Retina (tissue), 1 donor: ENCODE results near the gene S100A14.
"Not testable (repeated sequence)": the region's sequence is repeated elsewhere in the genome, so short reads cannot be mapped to it uniquely, and the experiment has no call there.

Source experiments
- DNase-seq: peaks from one replicate; pipeline ENCODE4 v3.0.0-alpha.2; 2016

S100A14 gene

DNA sequence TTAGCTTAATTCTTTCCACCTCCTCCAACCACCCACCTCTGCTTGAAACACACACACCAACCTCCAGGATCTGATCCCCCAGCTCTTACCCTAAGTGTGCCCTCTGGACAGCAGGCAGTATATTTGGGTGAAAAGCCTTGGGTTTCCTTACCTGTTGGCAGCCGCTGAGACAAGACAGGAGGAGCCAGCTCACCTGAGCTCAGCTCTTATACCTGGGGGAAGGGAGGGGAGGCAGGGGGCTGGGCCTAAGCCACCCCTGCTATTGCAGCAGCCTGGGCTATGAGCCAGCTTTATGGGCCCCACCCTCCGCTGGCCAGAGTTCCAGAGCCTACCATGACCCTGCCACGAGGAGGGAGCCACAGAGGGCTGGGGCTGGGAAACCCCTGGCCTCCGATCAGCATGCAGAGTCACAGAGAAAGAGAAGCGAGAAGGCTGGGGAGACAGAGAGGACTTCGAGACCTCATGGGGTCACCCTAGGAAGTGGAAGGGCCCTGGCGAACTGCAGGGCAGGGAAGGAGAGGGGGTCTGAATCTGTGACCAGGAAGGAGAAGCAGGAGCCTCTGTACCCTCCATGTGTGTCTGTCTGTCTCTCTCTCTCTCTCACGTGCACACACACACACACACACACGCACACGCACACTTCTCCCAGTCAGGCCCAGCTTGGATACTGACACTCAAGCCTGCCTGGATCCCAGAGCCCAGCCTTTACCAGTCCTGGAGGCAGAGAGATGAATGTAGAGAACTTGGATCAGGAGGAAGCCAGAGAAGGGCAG lies at the start of gene S100A14:
Gene S100A14, minus strand, starts transcription at position 182 of the 773 bp plus-strand sequence. CDS start 467 bp downstream, outside the sequence.
- no peak for DNase-seq

DNA sequence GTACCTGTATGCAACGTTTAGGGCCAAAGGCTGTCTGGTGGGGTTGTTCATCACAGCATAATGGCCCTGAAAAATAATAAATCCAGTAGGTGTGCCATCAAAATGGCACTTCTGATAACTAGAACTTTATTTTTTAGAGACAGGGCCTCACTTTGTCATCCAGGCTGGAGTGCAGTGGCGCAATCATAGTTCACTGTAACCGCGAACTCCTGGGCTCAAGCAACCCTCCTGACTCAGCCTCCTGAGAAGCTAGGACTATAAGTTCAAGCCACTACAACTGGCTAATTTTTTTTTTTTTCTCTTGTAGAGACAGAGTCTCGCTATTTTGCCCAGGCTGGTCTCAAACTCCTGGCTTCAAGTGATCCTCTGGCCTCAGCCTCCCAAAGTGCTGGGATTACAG lies 47.1 kb upstream of the S100A14 start:
- no peak for DNase-seq

- no peak for DNase-seq
These were observed 46.1 kb upstream of the S100A14 start for GRCh38 chr1:153662269-153662668.

GRCh38 chr1:153661111-153661708 lies 45.1 kb upstream of the S100A14 start:
- no peak for DNase-seq

DNA sequence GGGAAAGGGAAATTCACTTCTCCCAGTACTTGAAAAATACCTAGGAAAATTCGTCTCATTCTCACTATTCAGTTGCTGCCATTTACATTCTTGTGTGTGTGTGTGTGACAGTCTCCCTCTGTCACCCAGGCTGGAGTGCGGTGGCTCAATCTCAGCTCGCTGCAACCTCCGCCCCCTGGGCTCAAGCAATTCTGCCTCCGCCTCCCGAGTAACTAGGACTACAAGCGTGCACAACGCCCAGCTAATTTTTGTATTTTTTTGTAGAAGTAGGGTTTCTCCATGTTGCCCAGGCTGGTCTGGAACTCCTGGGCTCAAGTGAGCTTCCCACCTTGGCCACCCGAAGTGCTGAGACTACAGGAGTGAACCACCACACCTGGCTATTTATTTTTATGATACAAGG lies 43.5 kb upstream of the S100A14 start:
- no peak for DNase-seq

GRCh38 chr1:153659175-153659534 lies 43.0 kb upstream of the S100A14 start:
- no peak for DNase-seq

GRCh38 chr1:153658400-153659174 lies 42.5 kb upstream of the S100A14 start, which contains the start of gene SNAPIN:
TSS of gene SNAPIN (plus strand) at chr1:153658703. CDS start at chr1:153658744, 41 bp downstream.
- peak; percentile 96 for DNase-seq

GRCh38 chr1:153655333-153655732 lies 39.2 kb upstream of the S100A14 start:
- no peak for DNase-seq

DNA sequence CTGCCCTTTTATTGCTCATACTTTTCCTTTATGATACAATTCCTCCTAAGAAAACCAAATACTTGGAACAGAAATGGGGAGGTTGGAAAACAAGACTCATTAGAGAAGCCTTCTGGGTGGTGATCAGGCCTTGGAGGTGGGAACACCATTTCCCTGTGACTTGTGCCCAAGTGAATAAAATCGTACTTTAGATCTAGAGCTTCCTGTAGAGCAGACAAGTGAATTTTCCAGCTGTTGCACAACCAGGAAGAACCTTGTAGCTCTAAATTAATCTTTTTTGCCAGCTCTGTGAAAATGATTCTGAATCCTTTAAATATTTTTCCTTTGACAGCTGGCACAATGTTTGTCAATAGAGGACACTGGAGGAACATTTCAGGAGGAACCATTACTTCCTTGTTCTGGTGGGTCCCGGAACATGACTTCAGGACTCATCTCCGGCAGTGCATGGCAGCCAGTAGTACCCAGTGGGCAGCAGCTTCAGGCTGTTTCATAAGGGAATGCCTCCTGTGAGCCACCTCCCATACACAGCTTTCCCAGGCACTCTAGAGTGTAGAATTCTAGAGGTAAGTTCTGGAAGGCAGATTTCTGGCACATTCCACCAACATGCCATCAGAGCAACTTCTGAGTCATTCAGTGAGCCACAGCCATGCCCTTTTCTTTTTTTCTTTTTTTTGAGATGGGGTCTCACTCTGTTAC lies 36.8 kb upstream of the S100A14 start:
- no peak for DNase-seq

DNA sequence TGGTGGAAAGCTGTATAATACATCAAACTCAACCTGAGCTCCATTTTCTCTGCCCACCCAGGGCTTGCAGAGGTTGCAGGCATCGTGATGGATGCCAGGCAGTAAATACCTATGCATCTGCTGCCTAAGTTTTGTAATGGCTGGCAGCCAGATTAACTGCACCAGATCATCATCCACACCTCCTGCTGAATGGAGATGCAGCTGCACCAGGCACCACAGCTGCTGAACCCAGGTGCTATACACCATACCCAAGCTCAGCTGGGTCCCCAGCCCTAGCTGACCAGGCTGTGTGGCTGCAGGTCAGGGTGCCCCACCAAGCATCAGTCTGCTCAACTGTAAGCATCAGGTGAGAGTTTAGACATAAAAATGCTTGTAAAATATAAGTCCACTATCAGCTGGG lies 35.6 kb upstream of the S100A14 start:
- no peak for DNase-seq

- DNase-seq = no peak
These were observed 33.7 kb upstream of the S100A14 start for GRCh38 chr1:153649863-153650235.

- DNase-seq = no peak
These were observed 33.2 kb upstream of the S100A14 start for GRCh38 chr1:153649137-153649862.

DNA sequence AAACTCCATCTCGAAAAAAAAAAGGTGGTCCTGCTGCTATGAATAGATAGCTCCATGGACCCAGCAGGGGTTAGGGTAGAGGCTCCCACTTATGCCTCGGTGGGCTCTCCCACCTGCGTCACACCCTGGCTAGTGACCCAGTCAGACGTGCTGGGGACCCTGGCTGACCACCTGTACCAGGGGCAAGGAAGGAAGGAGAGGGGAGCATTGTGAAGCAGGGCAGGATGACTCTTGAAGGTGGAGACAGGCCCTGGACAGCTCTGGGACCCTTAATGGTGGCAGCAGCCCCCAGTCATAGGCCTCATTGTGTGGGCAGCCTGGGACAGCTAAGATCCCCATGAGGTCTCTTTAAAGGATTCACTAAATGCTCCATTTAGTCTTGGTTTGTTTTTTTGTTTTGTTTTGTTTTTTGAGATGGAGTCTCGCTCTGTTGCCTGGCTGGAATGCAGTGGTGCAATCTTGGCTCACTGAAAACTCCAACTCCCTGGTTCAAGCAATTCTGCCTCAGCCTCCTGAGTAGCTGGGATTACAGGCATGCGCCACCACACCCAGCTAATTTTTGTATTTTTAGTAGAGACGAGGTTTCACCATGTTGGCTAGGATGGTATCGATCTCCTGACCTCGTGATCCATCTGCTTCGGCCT lies 32.0 kb upstream of the S100A14 start:
- DNase-seq = no peak

DNA sequence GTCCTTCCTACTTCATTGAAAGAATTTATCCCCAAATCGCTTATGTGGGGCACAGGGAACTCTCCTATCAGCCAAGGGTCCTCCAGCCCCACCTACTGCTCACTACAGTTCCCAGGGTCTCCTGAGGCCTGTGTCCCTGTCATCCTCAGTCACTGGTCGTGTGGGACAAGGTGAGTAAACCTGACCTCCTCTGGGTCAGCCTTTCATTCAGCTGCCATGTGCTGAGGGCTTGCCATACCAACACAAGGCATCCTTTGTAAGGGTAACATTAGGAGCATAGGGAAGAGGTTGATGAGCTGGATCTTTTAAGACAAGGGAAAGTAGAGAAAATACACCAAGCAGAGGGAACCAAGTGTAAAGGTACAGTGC lies 31.2 kb upstream of the S100A14 start:
- DNase-seq = no peak

DNA sequence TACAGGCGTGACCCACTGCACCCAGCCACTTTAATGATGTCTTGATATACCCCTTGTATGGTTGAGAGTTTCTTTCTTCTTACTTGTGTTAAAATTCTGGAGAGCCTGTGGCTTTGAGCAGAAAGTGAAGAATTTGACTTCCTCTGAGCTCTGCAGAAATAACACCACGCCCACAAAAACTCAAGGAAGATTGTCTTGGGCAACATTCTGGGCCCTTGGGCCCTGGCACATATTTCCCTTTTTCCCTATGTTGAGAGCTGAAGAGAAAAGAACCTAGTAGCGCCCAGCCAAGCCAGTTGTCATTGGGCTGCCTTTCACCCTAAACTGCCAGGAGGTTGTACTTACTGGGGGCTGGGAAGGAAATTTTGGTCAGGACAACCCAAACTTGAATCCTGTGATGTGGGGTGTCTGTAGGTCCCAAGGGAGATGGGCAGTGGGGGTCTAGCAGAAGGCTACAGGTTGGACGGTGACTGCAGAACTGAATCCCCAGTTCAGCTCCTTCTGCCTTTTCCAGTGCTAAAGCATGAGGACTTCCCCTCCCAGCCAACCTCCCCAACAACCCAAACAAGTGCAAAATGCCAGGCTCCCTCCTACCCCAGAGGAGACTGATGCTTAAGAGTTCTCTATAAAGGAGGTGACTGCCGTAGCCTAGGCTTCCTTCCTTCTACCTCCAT lies 30.7 kb upstream of the S100A14 start:
- DNase-seq = no peak

- no peak for DNase-seq
These were observed 27.7 kb upstream of the S100A14 start for GRCh38 chr1:153643816-153644215.

- DNase-seq = no peak
These were observed 27.0 kb upstream of the S100A14 start for GRCh38 chr1:153643100-153643499.

- DNase-seq = no peak
These were observed 26.0 kb upstream of the S100A14 start for GRCh38 chr1:153642161-153642560.

- DNase-seq = no peak
These were observed 24.7 kb upstream of the S100A14 start for GRCh38 chr1:153640861-153641260.

DNA sequence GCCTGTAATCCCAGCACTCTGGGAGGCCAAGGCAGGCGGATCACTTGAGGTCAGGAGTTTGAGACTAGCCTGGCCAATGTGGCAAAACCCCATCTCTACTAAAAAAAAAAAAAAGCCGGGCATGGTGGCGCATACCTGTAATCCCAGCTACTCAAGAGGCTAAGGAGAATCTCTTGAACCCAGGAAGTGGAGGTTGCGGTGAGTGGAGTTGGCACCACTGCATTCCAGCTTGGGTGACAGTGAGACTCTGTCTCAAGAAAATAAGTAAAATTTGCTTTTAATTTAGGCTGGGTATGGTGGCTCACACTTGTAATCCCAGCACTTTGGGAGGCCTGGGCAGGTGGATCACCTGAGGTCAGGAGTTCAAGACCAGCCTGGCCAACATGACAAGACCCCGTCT lies 24.1 kb upstream of the S100A14 start:
- not testable (repeated sequence) for DNase-seq

GRCh38 chr1:153639280-153639679 lies 23.2 kb upstream of the S100A14 start:
- DNase-seq = no peak
